Neuronal stem cell (in vitro differentiated cells): ENCODE measurements around the gene NDUFS2.

ENCODE experiments used
- DNase-seq: peaks from one replicate; pipeline ENCODE4 v3.0.0-alpha.2; 2013; ENCODE audit warnings: low spot score
- H2AFZ ChIP-seq: one replicate; pipeline ENCODE4 v1.6.1; 2013; ENCODE audit warnings: mild to moderate bottlenecking, low read length, inconsistent platforms
- H2AK5ac ChIP-seq: 2 replicates; pipeline ENCODE4 v1.6.1; 2013; ENCODE audit warnings: low read depth, mild to moderate bottlenecking, inconsistent platforms, low read length, moderate library complexity, mixed read lengths
- H2BK120ac ChIP-seq: 2 replicates; pipeline ENCODE4 v1.6.1; 2013; ENCODE audit warnings: low read depth, mild to moderate bottlenecking, inconsistent platforms, low read length, moderate library complexity, mixed read lengths
- H2BK12ac ChIP-seq: one replicate; pipeline ENCODE4 v1.6.1; 2013; ENCODE audit warnings: low read length, inconsistent platforms
- H2BK15ac ChIP-seq: 2 replicates; pipeline ENCODE4 v1.6.1; 2013; ENCODE audit warnings: mild to moderate bottlenecking, low read length, inconsistent platforms, mixed read lengths
- H2BK5ac ChIP-seq: one replicate; pipeline ENCODE4 v1.6.1; 2013; ENCODE audit warnings: inconsistent platforms, mild to moderate bottlenecking, low read length, moderate library complexity
- H3K14ac ChIP-seq: one replicate; pipeline ENCODE4 v1.6.1; 2013; ENCODE audit warnings: low read length, inconsistent platforms
- H3K18ac ChIP-seq: 2 replicates; pipeline ENCODE4 v1.6.1; 2013; ENCODE audit warnings: low read length, inconsistent platforms
- H3K23ac ChIP-seq: 2 replicates; pipeline ENCODE4 v1.6.1; 2013; ENCODE audit warnings: low read depth, mild to moderate bottlenecking, mixed read lengths, low read length, inconsistent platforms; ENCODE audit not compliant: poor library complexity
- H3K27ac ChIP-seq: replicated peaks from 3 replicates; pipeline ENCODE4 v1.5.1; 2013; ENCODE audit warnings: low read length, inconsistent platforms
- H3K27me3 ChIP-seq, 3 experiments: 2 replicates each; pipeline ENCODE4 v1.6.1; 2013; ENCODE audit warnings: low read length in 3 of 3, mild to moderate bottlenecking in 2 of 3, inconsistent platforms in 1 of 3, low read depth in 1 of 3, mixed read lengths in 1 of 3, moderate library complexity in 1 of 3; ENCODE audit not compliant: control insufficient read depth in 3 of 3, insufficient read depth in 3 of 3
- H3K36me3 ChIP-seq, 2 donors: replicated peaks in 1 of 2; 2 replicates each; pipeline ENCODE4 v1.6.1; 2013; ENCODE audit warnings: low read length in 2 of 2; ENCODE audit not compliant: control insufficient read depth in 2 of 2, insufficient read depth in 2 of 2
- H3K4ac ChIP-seq: 2 replicates; pipeline ENCODE4 v1.6.1; 2013; ENCODE audit warnings: inconsistent platforms, mild to moderate bottlenecking, low read length, moderate library complexity
- H3K4me1 ChIP-seq, 2 donors: 1 replicate in 1 of 2; 2 replicates in 1 of 2; pipeline ENCODE4 v1.6.1; 2013; ENCODE audit warnings: low read length in 2 of 2, low read depth in 1 of 2; ENCODE audit not compliant: control insufficient read depth in 2 of 2, insufficient read depth in 1 of 2
- H3K4me2 ChIP-seq: one replicate; pipeline ENCODE4 v1.6.1; 2013; ENCODE audit warnings: mild to moderate bottlenecking, low read length, inconsistent platforms; ENCODE audit not compliant: insufficient read depth, poor library complexity, severe bottlenecking
- H3K4me3 ChIP-seq, 2 donors: 2 replicates each; pipeline ENCODE4 v1.5.1; 2013; ENCODE audit warnings: low read length in 2 of 2, mild to moderate bottlenecking in 2 of 2, inconsistent platforms in 1 of 2, moderate library complexity in 1 of 2
- H3K79me1 ChIP-seq: one replicate; pipeline ENCODE4 v1.6.1; 2013; ENCODE audit warnings: low read depth, mild to moderate bottlenecking, inconsistent platforms, low read length, moderate library complexity
- H3K9ac ChIP-seq: one replicate; pipeline ENCODE4 v1.6.1; 2013; ENCODE audit warnings: mild to moderate bottlenecking, low read depth, low read length, inconsistent platforms; ENCODE audit not compliant: poor library complexity
- H3K9me3 ChIP-seq, 2 donors: replicated peaks in 1 of 2; 2 replicates each; pipeline versions ENCODE3 to v1.6.1; 2013; ENCODE audit warnings: low read length in 2 of 2, mild to moderate bottlenecking in 2 of 2, inconsistent platforms in 1 of 2, low read depth in 1 of 2, mixed read lengths in 1 of 2, moderate library complexity in 1 of 2; ENCODE audit not compliant: control insufficient read depth in 2 of 2, insufficient read depth in 1 of 2
- H4K8ac ChIP-seq: one replicate; pipeline ENCODE4 v1.6.1; 2013; ENCODE audit warnings: low read depth, mild to moderate bottlenecking, inconsistent platforms, low read length, moderate library complexity
- H4K91ac ChIP-seq: one replicate; pipeline ENCODE4 v1.6.1; 2013; ENCODE audit warnings: low read length, low read depth, mild to moderate bottlenecking, inconsistent platforms; ENCODE audit not compliant: poor library complexity
- WGBS, 2 donors: extraction: QIAGEN DNeasy Blood & Tissue Kit; methylation state at CpG; one replicate each; pipeline ENCODE4 v1.1.7; 2013; ENCODE audit warnings: missing lambda C conversion rate in 2 of 2, mixed read lengths in 1 of 2; ENCODE audit not compliant: insufficient read length in 2 of 2, insufficient replicate concordance in 1 of 2; ENCODE audit errors: extremely low coverage in 2 of 2; 5-methylcytosine and 5-hydroxymethylcytosine counted together

The NDUFS2 gene

DNA sequence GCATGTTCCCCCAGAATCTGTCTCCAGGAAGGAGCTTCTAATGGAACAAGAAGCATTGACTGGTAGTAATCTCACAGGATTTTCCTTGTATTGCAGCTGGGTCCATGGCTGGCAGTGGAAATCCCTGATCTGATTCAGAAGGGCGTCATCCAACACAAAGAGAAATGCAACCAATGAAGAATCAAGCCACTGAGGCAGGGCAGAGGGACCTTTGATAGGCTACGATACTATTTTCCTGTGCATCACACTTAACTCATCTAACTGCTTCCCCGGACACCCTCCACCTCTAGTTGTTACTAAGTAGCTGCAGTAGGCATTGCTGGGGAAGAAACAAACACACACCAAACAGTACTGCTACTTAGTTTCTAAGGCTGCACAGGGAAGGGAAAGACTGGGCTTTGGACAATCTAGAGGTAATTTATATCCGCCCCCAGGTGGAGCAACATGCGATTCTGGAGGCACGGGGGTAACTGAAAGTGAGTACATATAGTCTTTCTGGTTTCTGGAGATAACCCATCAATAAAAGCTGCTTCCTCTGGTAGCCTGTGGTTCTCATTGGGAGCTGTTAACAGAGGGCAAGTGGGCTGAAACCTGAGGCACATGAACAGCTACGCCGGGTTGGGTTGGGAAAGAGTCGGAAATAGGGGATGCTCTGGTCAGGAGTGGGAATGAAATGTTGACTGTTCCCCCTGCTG is 43.7 kb upstream of the NDUFS2 start:
- H4K8ac ChIP-seq, result no peak overlapping the region
- no peak overlapping the region for H3K9ac ChIP-seq
- H3K18ac ChIP-seq, result no peak overlapping the region
- peaks cover 5% of the 10 kb centered on the region for H3K79me1 ChIP-seq
- H3K36me3 ChIP-seq, result peaks cover 27 to 55% of the 10 kb centered on the region in 2 donors
- no peak overlapping the region for H2BK5ac ChIP-seq
- H3K4ac ChIP-seq, result no peak overlapping the region
- peak overlapping the region; percentile 40 for H3K4me2 ChIP-seq
- no peak overlapping the region for H4K91ac ChIP-seq
- DNase-seq, result no peak
- peaks cover 5 to 9% of the 10 kb centered on the region in 2 donors for H3K4me1 ChIP-seq
- no peak overlapping the region for H2AK5ac ChIP-seq
- no peaks in the 10 kb centered on the region for H3K27me3 ChIP-seq
- peak overlapping the region; percentile 97 for H2AFZ ChIP-seq
- H3K27ac ChIP-seq, result peak overlapping the region; percentile 54
- H2BK12ac ChIP-seq, result no peak overlapping the region
- no peak overlapping the region for H2BK15ac ChIP-seq
- H3K14ac ChIP-seq, result no peak overlapping the region
- H3K9me3 ChIP-seq, result no peaks in the 10 kb centered on the region
- peak overlapping the region in 1 of 2 donors; percentile 65 for H3K4me3 ChIP-seq
- no CpG with 5 or more reads among the region's 9 CpGs for WGBS, 2 donors
- H3K23ac ChIP-seq, result no peak overlapping the region
- H2BK120ac ChIP-seq, result no peak overlapping the region

DNA sequence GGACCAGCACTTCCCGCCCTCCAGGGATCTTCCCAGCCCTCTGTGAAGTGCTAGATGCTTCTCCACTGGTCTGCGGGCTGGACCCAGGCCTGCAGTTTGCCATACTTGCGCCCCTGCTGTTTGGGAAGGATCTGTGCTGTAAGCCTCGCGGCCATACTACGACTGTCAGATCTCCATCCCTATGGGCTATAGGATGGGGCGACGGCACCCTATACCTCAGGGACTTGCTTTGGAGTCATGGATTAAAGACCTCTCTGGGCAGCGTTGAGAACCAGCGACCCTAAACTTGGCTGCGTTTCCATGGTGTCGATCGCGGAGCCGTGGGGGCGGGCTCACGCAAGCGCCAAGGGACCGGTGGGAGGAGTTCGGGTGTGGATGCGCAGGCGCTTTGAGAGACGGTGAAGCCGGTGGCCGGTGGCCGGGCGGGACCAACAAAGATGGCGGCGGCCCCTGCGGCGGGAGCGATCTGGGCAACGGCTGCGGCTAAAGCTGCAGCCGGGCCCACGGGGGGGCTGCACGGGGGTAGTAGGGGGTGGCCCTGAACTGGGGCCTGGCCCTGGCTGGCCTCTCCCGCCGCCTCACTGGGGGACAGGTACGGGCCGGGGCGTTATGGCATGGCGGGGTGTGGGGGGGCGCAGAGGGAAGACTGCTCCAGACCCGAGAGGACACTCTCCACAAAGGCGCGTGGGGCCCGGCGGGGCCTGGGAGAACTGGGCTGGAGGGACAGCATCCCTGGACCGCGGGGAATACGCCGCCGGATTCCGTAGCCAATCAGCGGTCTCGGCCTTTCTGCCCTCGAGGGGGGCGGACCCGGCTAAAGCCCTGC is 42.9 kb upstream of the NDUFS2 start, which contains the start of gene USP21:
TSS of gene USP21 (plus strand) at position 414 of the 826 bp plus-strand sequence. CDS start 1,141 bp downstream, outside the sequence.
- no peak within 1 kb of the TSS for H3K14ac ChIP-seq
- H2BK15ac ChIP-seq, result no peak within 1 kb of the TSS
- no peak within 1 kb of the TSS for H2BK12ac ChIP-seq
- peak within 1 kb of the TSS; percentile 85 for H3K9ac ChIP-seq
- H3K27ac ChIP-seq, result peak within 1 kb of the TSS; percentile 68
- H3K4me1 ChIP-seq, result peaks cover 5 to 9% of the 10 kb centered on the region in 2 donors
- peaks cover 30 to 63% of the 10 kb centered on the region in 2 donors for H3K36me3 ChIP-seq
- peak within 1 kb of the TSS; percentile 65 to 89 for H3K4me3 ChIP-seq
- H3K79me1 ChIP-seq, result peaks cover 5% of the 10 kb centered on the region
- peak within 1 kb of the TSS; percentile 6 for H3K23ac ChIP-seq
- peak within 1 kb of the TSS; percentile 97 for H2AFZ ChIP-seq
- no peak within 1 kb of the TSS for H2BK120ac ChIP-seq
- no peaks in the 10 kb centered on the region for H3K9me3 ChIP-seq
- peak within 1 kb of the TSS; percentile 27 for H2AK5ac ChIP-seq
- no peaks in the 10 kb centered on the region for H3K27me3 ChIP-seq
- no peak within 1 kb of the TSS for H4K8ac ChIP-seq
- H3K4me2 ChIP-seq, result peak within 1 kb of the TSS; percentile 66
- no peak within 1 kb of the TSS for H4K91ac ChIP-seq
- no peak within 1 kb of the TSS for H3K4ac ChIP-seq
- peak; percentile 92 for DNase-seq
- H2BK5ac ChIP-seq, result peak within 1 kb of the TSS; percentile 43
- H3K18ac ChIP-seq, result peak within 1 kb of the TSS; percentile 94
- WGBS, 2 donors, result no CpG with 5 or more reads among the region's 60 CpGs

GRCh38 chr1:161159913-161160243 is 42.3 kb upstream of the NDUFS2 start:
- H3K4me3 ChIP-seq, result peak overlapping the region; percentile 65 to 89
- DNase-seq, result no peak
- peak overlapping the region; percentile 43 for H2BK5ac ChIP-seq
- no peak overlapping the region for H4K91ac ChIP-seq
- H3K9me3 ChIP-seq, result no peaks in the 10 kb centered on the region
- no peak overlapping the region for H3K14ac ChIP-seq
- no peak overlapping the region for H2BK12ac ChIP-seq
- H2BK120ac ChIP-seq, result no peak overlapping the region
- H2BK15ac ChIP-seq, result no peak overlapping the region
- WGBS, 2 donors, result no CpG with 5 or more reads among the region's 11 CpGs
- peak overlapping the region; percentile 40 for H3K18ac ChIP-seq
- H3K9ac ChIP-seq, result no peak overlapping the region
- peaks cover 33 to 69% of the 10 kb centered on the region in 2 donors for H3K36me3 ChIP-seq
- H2AK5ac ChIP-seq, result no peak overlapping the region
- H2AFZ ChIP-seq, result peak overlapping the region; percentile 97
- no peaks in the 10 kb centered on the region for H3K27me3 ChIP-seq
- H3K79me1 ChIP-seq, result peaks cover 5% of the 10 kb centered on the region
- no peak overlapping the region for H3K23ac ChIP-seq
- H3K4me1 ChIP-seq, result peaks cover 5 to 9% of the 10 kb centered on the region in 2 donors
- H4K8ac ChIP-seq, result no peak overlapping the region
- peak overlapping the region; percentile 68 for H3K27ac ChIP-seq
- H3K4ac ChIP-seq, result no peak overlapping the region
- H3K4me2 ChIP-seq, result peak overlapping the region; percentile 66

DNA sequence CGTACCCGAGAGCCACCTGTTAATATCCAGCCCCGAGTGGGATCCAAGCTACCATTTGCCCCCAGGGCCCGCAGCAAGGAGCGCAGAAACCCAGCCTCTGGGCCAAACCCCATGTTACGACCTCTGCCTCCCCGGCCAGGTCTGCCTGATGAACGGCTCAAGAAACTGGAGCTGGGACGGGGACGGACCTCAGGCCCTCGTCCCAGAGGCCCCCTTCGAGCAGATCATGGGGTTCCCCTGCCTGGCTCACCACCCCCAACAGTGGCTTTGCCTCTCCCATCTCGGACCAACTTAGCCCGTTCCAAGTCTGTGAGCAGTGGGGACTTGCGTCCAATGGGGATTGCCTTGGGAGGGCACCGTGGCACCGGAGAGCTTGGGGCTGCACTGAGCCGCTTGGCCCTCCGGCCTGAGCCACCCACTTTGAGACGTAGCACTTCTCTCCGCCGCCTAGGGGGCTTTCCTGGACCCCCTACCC is 41.5 kb upstream of the NDUFS2 start:
- H3K4ac ChIP-seq, result no peak overlapping the region
- H2AFZ ChIP-seq, result no peak overlapping the region
- H4K8ac ChIP-seq, result no peak overlapping the region
- no peaks in the 10 kb centered on the region for H3K27me3 ChIP-seq
- H3K18ac ChIP-seq, result no peak overlapping the region
- no peak overlapping the region for H3K23ac ChIP-seq
- H3K14ac ChIP-seq, result no peak overlapping the region
- H4K91ac ChIP-seq, result no peak overlapping the region
- DNase-seq, result no peak
- H2BK12ac ChIP-seq, result no peak overlapping the region
- H3K9me3 ChIP-seq, result no peaks in the 10 kb centered on the region
- no peak overlapping the region for H2BK5ac ChIP-seq
- H3K27ac ChIP-seq, result no peak overlapping the region
- H3K36me3 ChIP-seq, result peaks cover 35 to 72% of the 10 kb centered on the region in 2 donors
- no peak overlapping the region for H3K9ac ChIP-seq
- WGBS, 2 donors, result no CpG with 5 or more reads among the region's 22 CpGs
- no peak overlapping the region for H2BK15ac ChIP-seq
- no peak overlapping the region for H2AK5ac ChIP-seq
- H3K4me2 ChIP-seq, result no peak overlapping the region
- H3K4me3 ChIP-seq, result peak overlapping the region in 1 of 2 donors; percentile 65
- H3K79me1 ChIP-seq, result peaks cover 5% of the 10 kb centered on the region
- H3K4me1 ChIP-seq, result peaks cover 5 to 9% of the 10 kb centered on the region in 2 donors
- no peak overlapping the region for H2BK120ac ChIP-seq
